Stimulated activated CD8-positive, alpha-beta memory T cell treated with anti-CD3 and anti-CD28 coated beads, Interleukin-12 subunit alpha, Interleukin-12 subunit beta, amount 100 ng/mL, for 24 hours (primary cell): ENCODE results near the gene PDE2A.
A peak's percentile ranks its signal among the peaks of the same experiment; 100 is the strongest.

Experiments used
- DNase-seq: peaks from one replicate; pipeline ENCODE4 v3.0.0-alpha.2; 2020; ENCODE audit errors: extremely low read depth

The PDE2A gene

DNA sequence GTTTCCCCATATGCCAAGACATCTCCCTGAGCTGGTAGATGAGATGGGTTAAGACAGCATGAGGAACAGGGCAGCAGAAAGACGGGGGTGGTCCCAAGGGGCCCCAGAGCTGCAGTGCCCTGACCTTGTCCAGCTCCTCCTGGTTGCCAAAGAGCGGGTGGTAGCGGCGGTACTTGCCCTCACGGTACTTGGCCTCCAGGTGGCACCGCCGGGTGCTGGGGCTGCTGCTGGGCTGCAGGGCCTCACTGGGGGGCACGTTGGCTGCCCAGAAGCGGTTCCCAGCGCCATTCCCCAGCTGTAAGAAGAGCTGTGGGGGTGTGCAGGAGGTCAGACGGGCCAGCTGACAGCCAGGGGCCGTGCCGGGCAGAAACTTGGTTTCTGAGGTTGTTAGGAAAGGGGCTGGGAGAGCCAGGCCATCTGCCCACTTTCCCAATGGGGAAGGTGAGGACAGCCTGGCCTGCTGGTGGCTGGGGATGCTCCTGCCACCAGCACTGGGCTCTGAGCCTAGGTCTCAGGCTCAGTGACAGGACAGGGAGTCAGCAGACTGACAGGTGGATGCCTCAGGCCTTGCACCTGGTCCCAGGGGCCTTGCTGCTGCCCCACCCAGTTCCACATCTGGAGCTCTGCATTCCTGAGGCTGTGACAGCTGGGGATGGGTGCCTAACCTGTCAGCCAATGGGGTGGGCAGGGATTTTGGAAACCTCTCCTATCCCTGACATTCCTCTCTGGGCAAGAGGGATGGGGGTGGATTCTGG lies 30.0 kb upstream of the PDE2A start:
- no peak for DNase-seq

GRCh38 chr11:72703267-72704008 lies 29.2 kb upstream of the PDE2A start:
- DNase-seq, result no peak

DNA sequence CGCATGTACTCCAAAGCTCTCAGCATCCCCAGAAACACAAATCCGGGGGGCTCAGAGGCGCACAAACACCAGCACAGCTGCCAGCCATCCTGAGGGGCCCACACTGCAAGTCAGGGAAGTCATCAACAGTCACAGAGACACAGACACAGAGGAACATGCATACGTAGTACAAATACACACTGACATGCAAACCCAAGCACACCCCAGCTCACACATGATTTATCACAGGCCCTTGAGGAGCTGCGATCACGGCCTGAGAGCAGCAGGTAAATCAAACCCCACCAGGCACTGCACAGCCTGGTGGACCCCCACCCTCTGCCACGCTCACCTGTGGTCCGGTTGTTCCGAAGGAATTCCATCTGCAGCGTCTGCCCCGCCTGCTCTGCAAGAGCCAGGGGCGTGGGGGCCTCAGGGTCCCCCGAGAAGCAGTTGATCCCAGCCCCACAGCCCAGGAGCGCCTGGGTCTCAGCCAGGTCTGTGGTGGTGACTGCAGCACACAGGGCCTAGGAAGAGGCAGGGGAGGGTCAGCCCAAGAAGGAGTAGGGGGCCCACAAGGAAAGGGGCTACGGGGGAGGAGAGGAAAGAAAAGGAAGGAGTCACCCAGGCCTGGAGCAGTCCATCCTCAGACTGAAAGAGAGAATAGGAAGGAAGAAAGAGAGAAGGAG lies 28.5 kb upstream of the PDE2A start:
- DNase-seq, result no peak

GRCh38 chr11:72702096-72702495 lies 27.9 kb upstream of the PDE2A start:
- DNase-seq, result no peak

DNA sequence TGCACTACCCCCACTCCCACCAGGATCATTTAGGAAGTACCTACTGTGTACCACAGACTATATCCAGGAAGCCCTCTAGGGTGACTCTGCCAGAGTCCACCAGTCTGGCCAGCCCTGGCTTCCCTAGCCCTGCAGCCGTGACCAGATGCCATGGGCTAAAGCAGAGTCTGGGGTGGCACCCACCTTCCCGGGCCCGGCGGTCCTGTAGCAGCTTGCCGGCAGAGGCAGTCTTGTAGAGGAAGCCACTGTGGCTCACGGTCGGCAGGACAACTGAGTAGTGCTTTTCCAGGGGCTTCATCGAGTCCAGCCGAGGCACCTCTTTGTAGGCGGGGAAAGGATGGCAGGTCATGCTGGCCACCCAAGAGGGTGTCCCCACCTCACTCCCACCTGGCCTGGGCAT lies 27.2 kb upstream of the PDE2A start:
- no peak for DNase-seq

GRCh38 chr11:72700146-72700545 lies 25.9 kb upstream of the PDE2A start:
- no peak for DNase-seq

- DNase-seq, result no peak
These were observed 23.6 kb upstream of the PDE2A start for GRCh38 chr11:72697814-72698213.

DNA sequence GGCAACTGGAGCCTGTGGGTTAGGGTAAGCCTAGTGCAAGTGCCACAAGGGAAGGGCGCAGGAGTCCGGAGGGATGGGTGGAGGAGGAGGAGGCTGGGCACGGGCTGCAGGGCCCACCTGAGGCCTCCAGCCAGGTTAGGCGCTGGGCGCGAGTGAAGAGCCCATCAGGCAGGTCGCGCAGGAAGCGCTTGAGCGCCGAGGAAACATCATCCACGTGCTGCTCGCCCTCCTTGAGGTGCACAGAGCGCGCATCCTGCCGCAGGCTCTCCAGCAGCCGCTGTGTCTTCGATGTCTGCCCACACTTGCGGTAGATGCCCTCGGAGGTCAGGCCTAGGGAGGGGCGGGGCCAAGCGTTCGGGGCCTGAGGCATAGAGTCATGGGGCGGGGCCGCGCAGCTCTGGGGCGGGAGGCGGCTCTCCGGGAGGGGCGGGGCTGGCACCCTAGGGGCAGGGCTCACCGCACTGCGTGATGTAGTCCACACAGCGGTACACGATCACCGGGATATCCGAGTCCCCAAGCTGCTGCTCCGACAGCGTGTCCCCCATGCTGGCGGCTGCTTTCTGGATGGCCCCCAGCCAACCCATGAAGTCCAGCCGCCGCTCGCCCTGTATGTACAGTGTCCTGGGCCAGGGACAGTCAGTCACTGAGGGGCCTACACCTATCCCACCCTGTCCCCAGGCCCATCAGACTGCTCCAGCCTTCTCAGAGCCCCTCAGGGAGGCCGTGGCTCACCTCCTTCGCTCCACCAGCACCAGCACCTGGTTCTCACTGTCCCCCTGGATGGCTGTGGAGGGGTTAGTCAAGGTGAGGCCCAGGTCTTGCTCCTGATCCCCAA lies 22.9 kb upstream of the PDE2A start:
- DNase-seq, result no peak

- no peak for DNase-seq
These were observed 21.1 kb upstream of the PDE2A start for GRCh38 chr11:72695354-72695753.

- DNase-seq, result no peak
These were observed 19.2 kb upstream of the PDE2A start for GRCh38 chr11:72693271-72693968.

- no peak for DNase-seq
These were observed 18.4 kb upstream of the PDE2A start for GRCh38 chr11:72692498-72693237.

DNA sequence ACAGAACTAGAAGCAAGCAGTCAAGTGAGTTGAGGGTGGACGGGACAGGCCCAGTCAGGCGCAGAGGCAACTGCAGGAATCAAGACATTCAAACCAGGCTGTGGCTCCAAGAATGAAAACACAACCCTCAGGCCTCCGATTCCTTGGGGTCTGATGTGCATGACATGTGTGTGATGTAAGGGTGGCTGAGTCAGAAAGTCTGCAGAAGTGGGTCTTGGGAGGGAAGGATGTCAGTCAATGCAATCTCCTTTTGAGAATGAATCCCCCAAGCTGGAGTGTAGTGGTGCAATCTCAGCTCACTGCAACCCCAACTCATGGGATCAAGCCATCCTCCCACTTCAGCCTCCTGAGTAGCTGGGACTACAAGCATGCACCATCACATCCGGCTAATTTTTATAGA lies 15.9 kb upstream of the PDE2A start:
- no peak for DNase-seq

DNA sequence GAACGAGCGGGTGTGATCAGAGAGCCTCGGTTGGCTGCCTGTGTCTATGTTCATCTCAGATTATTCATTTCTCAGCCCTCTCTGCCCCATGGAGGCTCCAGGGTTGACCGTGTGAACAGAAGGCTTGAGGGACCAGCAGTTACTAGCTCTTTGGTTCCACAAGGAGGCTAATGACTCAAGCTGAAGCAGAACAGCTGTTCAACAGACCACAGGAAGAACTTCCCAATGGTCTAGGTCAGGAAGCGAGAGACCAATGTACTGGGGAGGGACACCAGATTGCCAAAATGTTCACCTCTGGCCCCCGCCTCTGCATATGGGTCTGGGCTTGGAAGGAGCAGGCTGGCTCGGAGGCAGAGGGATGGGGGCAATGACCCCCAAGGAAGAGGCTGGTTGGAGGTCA lies 14.7 kb upstream of the PDE2A start:
- no peak for DNase-seq

GRCh38 chr11:72688486-72688885 lies 14.3 kb upstream of the PDE2A start:
- no peak for DNase-seq

DNA sequence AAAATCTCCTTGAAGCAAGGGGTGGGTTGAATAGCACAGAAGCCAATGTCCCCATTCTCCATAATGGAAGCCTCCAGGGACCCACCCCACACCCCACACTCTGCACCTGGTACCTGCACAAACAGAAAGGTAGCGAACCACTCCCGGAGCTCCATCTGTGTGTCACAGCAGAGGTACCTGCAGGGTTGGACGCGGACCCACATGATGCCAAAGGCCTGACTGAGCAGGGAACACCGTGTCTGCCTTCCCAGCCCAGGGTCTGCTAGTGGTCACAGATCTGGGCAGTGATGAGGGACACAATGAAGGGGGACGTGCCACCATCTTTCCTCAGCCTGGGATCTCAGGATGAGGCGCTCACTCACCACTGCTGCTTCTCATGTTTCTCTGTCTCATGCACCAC lies 13.1 kb upstream of the PDE2A start:
- no peak for DNase-seq

- no peak for DNase-seq
These were observed 12.5 kb upstream of the PDE2A start for GRCh38 chr11:72686639-72687220.

- peak; percentile 30 for DNase-seq
These were observed 11.6 kb upstream of the PDE2A start for GRCh38 chr11:72685560-72686480.

DNA sequence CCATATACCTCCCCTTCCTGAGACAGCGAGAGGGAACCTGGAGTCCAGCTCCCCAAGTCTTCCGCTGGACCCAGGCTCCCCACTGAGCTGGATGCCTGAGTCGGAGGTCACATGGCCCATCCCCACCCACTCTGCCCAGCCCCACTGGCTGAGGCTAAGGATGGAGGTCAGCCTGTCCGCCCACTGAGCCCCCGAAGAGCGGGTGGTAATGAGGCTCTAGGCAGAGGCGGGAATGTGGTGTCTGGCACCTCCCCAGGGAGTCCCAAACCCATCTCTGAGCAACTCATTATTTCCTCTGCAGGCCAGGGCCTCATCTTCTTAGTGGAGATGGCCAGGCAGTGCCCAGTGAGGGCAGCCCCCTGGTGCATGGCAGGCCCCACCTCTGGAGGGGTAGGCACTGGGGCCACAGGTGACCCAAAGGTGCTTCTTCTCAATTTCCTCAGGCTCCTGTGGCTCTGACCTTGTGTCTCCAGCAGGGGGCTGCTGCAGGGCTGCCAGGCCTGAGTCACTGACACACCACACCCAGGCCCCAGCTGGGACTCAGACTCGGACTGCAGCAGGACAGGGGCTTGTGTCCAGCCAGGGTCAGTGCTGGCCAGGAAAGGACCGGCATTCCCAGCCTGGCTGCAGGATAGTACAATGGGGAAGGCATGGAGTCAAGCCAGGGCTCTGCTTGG lies 10.2 kb upstream of the PDE2A start:
- DNase-seq, result no peak

- DNase-seq, result no peak
These were observed 9.6 kb upstream of the PDE2A start for GRCh38 chr11:72683782-72684200.
